ENCODE results near the gene SFTPD. TPM values are rescaled to one million over a fixed set of nuclear protein-coding genes. Genes with fewer than 3 reads are reported as not detected.
A peak's percentile ranks its signal among the peaks of the same experiment; 100 is the strongest.
"Not testable (repeated sequence)": the region's sequence is repeated elsewhere in the genome, so short reads cannot be mapped to it uniquely, and the experiment has no call there.

SFTPD gene
- total RNA-seq, 1 experiment from 2014 or later = not detected

- in situ Hi-C loops (cut with HindIII; ENCODE audit: low pct_unique_long_range_greater_than_20kb, low sequenced_read_pairs) = no loop called here
- DNase-seq (ENCODE audit: low read depth, low spot score) = no peak
These were observed 16.6 kb downstream of the SFTPD start for GRCh38 chr10:79932307-79932706.

GRCh38 chr10:79930751-79931150 is 18.2 kb downstream of the SFTPD start:
- in situ Hi-C loops (cut with HindIII; ENCODE audit: low pct_unique_long_range_greater_than_20kb, low sequenced_read_pairs) = no loop called here
- DNase-seq (ENCODE audit: low read depth, low spot score) = no peak

- DNase-seq (ENCODE audit: low read depth, low spot score) = no peak
- in situ Hi-C loops (cut with HindIII; ENCODE audit: low pct_unique_long_range_greater_than_20kb, low sequenced_read_pairs) = no loop called here
These were observed 18.6 kb downstream of the SFTPD start for GRCh38 chr10:79930267-79930666.

GRCh38 chr10:79929409-79929904 is 19.4 kb downstream of the SFTPD start:
- peak; percentile 76 for DNase-seq (ENCODE audit: low read depth, low spot score)
- in situ Hi-C loops (cut with HindIII; ENCODE audit: low pct_unique_long_range_greater_than_20kb, low sequenced_read_pairs) = no loop called here

GRCh38 chr10:79928028-79928583 is 20.8 kb downstream of the SFTPD start:
- in situ Hi-C loops (cut with HindIII; ENCODE audit: low pct_unique_long_range_greater_than_20kb, low sequenced_read_pairs) = no loop called here
- no peak for DNase-seq (ENCODE audit: low read depth, low spot score)

- DNase-seq (ENCODE audit: low read depth, low spot score) = no peak
- in situ Hi-C loops (cut with HindIII; ENCODE audit: low pct_unique_long_range_greater_than_20kb, low sequenced_read_pairs) = no loop called here
These were observed 21.6 kb downstream of the SFTPD start for GRCh38 chr10:79927111-79927828.

- in situ Hi-C loops (cut with HindIII; ENCODE audit: low pct_unique_long_range_greater_than_20kb, low sequenced_read_pairs) = no loop called here
- DNase-seq (ENCODE audit: low read depth, low spot score) = no peak
These were observed 22.9 kb downstream of the SFTPD start for GRCh38 chr10:79926037-79926436.

GRCh38 chr10:79925614-79926013 is 23.3 kb downstream of the SFTPD start:
- no peak for DNase-seq (ENCODE audit: low read depth, low spot score)
- in situ Hi-C loops (cut with HindIII; ENCODE audit: low pct_unique_long_range_greater_than_20kb, low sequenced_read_pairs) = no loop called here

GRCh38 chr10:79923669-79924068 is 25.2 kb downstream of the SFTPD start:
- in situ Hi-C loops (cut with HindIII; ENCODE audit: low pct_unique_long_range_greater_than_20kb, low sequenced_read_pairs) = no loop called here
- DNase-seq (ENCODE audit: low read depth, low spot score) = no peak

GRCh38 chr10:79923145-79923544 is 25.8 kb downstream of the SFTPD start:
- no peak for DNase-seq (ENCODE audit: low read depth, low spot score)
- in situ Hi-C loops (cut with HindIII; ENCODE audit: low pct_unique_long_range_greater_than_20kb, low sequenced_read_pairs) = no loop called here

GRCh38 chr10:79922011-79922412 is 26.9 kb downstream of the SFTPD start:
- DNase-seq (ENCODE audit: low read depth, low spot score); in situ Hi-C loops (cut with HindIII; ENCODE audit: low pct_unique_long_range_greater_than_20kb, low sequenced_read_pairs): not testable (repeated sequence)

- DNase-seq (ENCODE audit: low read depth, low spot score); in situ Hi-C loops (cut with HindIII; ENCODE audit: low pct_unique_long_range_greater_than_20kb, low sequenced_read_pairs): not testable (repeated sequence)
These were observed 33.1 kb downstream of the SFTPD start for GRCh38 chr10:79915838-79916237.

GRCh38 chr10:79914512-79914911 is 34.4 kb downstream of the SFTPD start:
- in situ Hi-C loops (cut with HindIII; ENCODE audit: low pct_unique_long_range_greater_than_20kb, low sequenced_read_pairs) = not testable (repeated sequence)

GRCh38 chr10:79910836-79911235 is 38.1 kb downstream of the SFTPD start:
- in situ Hi-C loops (cut with HindIII; ENCODE audit: low pct_unique_long_range_greater_than_20kb, low sequenced_read_pairs) = no loop called here
- no peak for DNase-seq (ENCODE audit: low read depth, low spot score)

More at GRCh38 chr10:79914512-79914911, 34.4 kb downstream of the SFTPD start:
- DNase-seq (ENCODE audit: low read depth, low spot score) = not testable (repeated sequence)

GRCh38 chr10:79910344-79910743 is 38.6 kb downstream of the SFTPD start:
- in situ Hi-C loops (cut with HindIII; ENCODE audit: low pct_unique_long_range_greater_than_20kb, low sequenced_read_pairs) = no loop called here
- no peak for DNase-seq (ENCODE audit: low read depth, low spot score)

GRCh38 chr10:79905322-79906314 is 43.3 kb downstream of the SFTPD start:
- in situ Hi-C loops (cut with HindIII; ENCODE audit: low pct_unique_long_range_greater_than_20kb, low sequenced_read_pairs) = no loop called here
- DNase-seq (ENCODE audit: low read depth, low spot score) = peak; percentile 3

- in situ Hi-C loops (cut with HindIII; ENCODE audit: low pct_unique_long_range_greater_than_20kb, low sequenced_read_pairs) = no loop called here
These were observed 44.1 kb downstream of the SFTPD start for GRCh38 chr10:79904671-79905321.

More at GRCh38 chr10:79904671-79905321, 44.1 kb downstream of the SFTPD start:
- DNase-seq (ENCODE audit: low read depth, low spot score) = peak; percentile 45
